SU-DHL-6 (cell line): ENCODE measurements around the gene PRR7.

Source experiments
- EZH2phosphoT487 ChIP-seq: fragments of 200-600 bp; sonication (generic), shearing (Covaris generic); conservative IDR thresholded peaks from 2 replicates; pipeline ENCODE4 v1.6.1; 2018; ENCODE audit warnings: mild to moderate bottlenecking, antibody characterized with exemption, low read length, moderate library complexity, mixed read lengths
- TF ChIP-seq, protein P1 (sequence below): fragments of 200-600 bp; sonication (generic); IDR thresholded peaks from one replicate; pipeline ENCODE4 v1.5.1; 2017; ENCODE audit warnings: antibody characterized with exemption, mild to moderate bottlenecking, low read length, moderate library complexity; ENCODE audit not compliant: insufficient read depth, poor library complexity, severe bottlenecking

DNA sequence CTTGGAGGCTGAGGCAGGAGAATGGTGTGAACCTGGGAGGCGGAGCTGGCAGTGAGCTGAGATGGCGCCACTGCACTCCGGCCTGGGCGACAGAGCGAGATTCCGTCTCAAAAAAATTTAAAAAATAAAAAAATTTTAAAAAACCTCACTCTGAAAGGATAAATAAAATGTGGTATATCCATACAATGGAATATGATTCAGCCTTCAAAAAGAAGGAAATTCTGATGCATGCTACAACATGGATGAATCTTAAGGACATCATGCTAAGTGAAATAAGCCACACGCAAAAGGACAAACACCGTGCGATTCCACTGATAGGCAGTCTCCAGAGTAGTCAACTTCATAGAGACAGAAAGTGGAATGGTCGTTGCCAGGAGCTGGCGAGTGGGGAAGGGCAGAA is 18.4 kb downstream of the PRR7 start:
- TF ChIP-seq, protein P1, sequence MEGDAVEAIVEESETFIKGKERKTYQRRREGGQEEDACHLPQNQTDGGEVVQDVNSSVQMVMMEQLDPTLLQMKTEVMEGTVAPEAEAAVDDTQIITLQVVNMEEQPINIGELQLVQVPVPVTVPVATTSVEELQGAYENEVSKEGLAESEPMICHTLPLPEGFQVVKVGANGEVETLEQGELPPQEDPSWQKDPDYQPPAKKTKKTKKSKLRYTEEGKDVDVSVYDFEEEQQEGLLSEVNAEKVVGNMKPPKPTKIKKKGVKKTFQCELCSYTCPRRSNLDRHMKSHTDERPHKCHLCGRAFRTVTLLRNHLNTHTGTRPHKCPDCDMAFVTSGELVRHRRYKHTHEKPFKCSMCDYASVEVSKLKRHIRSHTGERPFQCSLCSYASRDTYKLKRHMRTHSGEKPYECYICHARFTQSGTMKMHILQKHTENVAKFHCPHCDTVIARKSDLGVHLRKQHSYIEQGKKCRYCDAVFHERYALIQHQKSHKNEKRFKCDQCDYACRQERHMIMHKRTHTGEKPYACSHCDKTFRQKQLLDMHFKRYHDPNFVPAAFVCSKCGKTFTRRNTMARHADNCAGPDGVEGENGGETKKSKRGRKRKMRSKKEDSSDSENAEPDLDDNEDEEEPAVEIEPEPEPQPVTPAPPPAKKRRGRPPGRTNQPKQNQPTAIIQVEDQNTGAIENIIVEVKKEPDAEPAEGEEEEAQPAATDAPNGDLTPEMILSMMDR = no peak
- no peak for TF ChIP-seq EZH2phosphoT487
